SU-DHL-6 (cell line): ENCODE data around the gene DCAF5.

Source experiments
- H2AFZ ChIP-seq: fragments of 200-600 bp; sonication (generic); 2 replicates; pipeline ENCODE4 v1.6.1; 2014; ENCODE audit warnings: low read depth, mild to moderate bottlenecking, moderate library complexity, mixed read lengths, antibody characterized with exemption, low read length; ENCODE audit not compliant: severe bottlenecking
- H3F3A ChIP-seq: fragments of 200-600 bp; shearing (Covaris generic); 2 replicates; pipeline ENCODE4 v1.6.0; 2016; ENCODE audit warnings: antibody characterized with exemption, mild to moderate bottlenecking; ENCODE audit not compliant: insufficient read depth
- H3K27ac ChIP-seq: fragments of 200-600 bp; sonication (generic); 2 replicates; pipeline ENCODE4 v1.5.1; 2016; ENCODE audit warnings: low read depth, mild to moderate bottlenecking, low read length, moderate library complexity, mixed read lengths
- H3K27me3 ChIP-seq: fragments of 200-600 bp; sonication (generic), shearing (Covaris generic); 2 replicates; pipeline ENCODE4 v1.6.0; 2014; ENCODE audit warnings: mild to moderate bottlenecking, low read length
- H3K36me3 ChIP-seq: fragments of 200-600 bp; sonication (generic); 2 replicates; pipeline ENCODE4 v1.6.1; 2014; ENCODE audit warnings: mild to moderate bottlenecking, low read length, mixed read lengths
- H3K4me2 ChIP-seq: fragments of 300-600, 200-600 bp; shearing (Covaris generic), sonication (generic); 2 replicates; pipeline ENCODE4 v1.6.0; 2014; ENCODE audit warnings: low read length, low read depth, mild to moderate bottlenecking; ENCODE audit not compliant: poor library complexity, severe bottlenecking
- H3K4me3 ChIP-seq: fragments of 200-600 bp; sonication (generic); 2 replicates; pipeline ENCODE4 v1.5.1; 2014; ENCODE audit warnings: antibody characterized with exemption, low read length, mild to moderate bottlenecking, mixed read lengths; ENCODE audit not compliant: insufficient read depth, poor library complexity, severe bottlenecking
- H3K79me2 ChIP-seq: fragments of 200-600 bp; sonication (generic); 2 replicates; pipeline ENCODE4 v1.6.1; 2014; ENCODE audit warnings: mild to moderate bottlenecking, low read length, moderate library complexity; ENCODE audit not compliant: insufficient read depth
- H3K9ac ChIP-seq: fragments of 200-600 bp; sonication (generic); 2 replicates; pipeline ENCODE4 v1.7.0; 2014; ENCODE audit warnings: mild to moderate bottlenecking, low read length
- H3K9me2 ChIP-seq: fragments of 200-600 bp; sonication (generic); replicated peaks from 2 replicates; pipeline ENCODE4 v1.6.1; 2014; ENCODE audit warnings: low read length; ENCODE audit not compliant: insufficient read depth
- H3K9me3 ChIP-seq: fragments of 200-600 bp; sonication (generic); 2 replicates; pipeline ENCODE4 v1.6.1; 2014; ENCODE audit warnings: low read length, mixed read lengths; ENCODE audit not compliant: insufficient read depth
- H4K20me1 ChIP-seq: fragments of 200-600 bp; sonication (generic); 2 replicates; pipeline ENCODE4 v1.6.1; 2014; ENCODE audit warnings: low read depth, mild to moderate bottlenecking, antibody characterized with exemption, low read length, moderate library complexity, mixed read lengths
- EZH2phosphoT487 ChIP-seq: fragments of 200-600 bp; sonication (generic), shearing (Covaris generic); conservative IDR thresholded peaks from 2 replicates; pipeline ENCODE4 v1.6.1; 2018; ENCODE audit warnings: mild to moderate bottlenecking, antibody characterized with exemption, low read length, moderate library complexity, mixed read lengths
- TF ChIP-seq, protein P1 (sequence below): fragments of 200-600 bp; sonication (generic); IDR thresholded peaks from one replicate; pipeline ENCODE4 v1.5.1; 2017; ENCODE audit warnings: antibody characterized with exemption, mild to moderate bottlenecking, low read length, moderate library complexity; ENCODE audit not compliant: insufficient read depth, poor library complexity, severe bottlenecking

DCAF5 gene

DNA sequence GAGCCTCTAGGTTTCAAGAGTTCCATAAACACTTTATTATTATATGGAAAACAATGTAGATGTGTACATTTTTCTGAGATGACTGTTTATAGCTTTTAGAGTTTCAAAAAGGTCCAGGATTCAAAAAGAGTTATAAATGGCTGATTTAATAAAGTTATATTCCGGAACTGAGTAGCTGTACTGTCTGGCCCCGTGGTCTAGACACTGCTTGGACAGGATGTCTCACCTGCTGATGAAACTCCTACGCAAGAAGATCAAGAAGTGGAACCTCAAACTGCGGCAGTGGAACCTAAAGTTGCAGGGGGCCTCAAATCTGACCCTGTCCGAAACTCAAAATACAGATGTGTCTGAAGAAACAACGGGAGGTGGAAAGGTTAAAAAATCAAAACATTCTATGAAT lies 69.7 kb downstream of the DCAF5 start:
- Histone ChIP-seq H3K9me2 (no peaks in the 10 kb centered on the region), H3K36me3 (no peaks in the 10 kb centered on the region)

DNA sequence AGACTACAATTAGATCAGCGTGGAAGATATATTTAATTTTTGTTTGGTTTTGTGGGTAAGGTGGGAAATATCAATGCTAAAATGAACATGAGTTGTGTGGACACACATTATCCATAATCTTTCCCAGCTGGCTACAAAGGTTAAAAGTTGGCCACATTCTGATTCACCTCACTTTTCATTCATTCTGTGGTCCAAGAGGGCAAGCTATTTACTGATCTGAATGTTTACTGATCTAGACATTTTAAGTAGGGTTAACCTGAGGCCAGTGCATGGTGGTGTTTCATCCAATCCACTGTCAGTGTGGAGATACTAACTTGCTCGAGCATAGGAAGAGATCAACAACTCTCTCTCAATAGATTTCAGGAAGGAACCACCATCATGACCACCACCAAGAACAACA lies 71.6 kb downstream of the DCAF5 start:
- no peaks in the 10 kb centered on the region for H3K79me2 ChIP-seq
- H3K9ac ChIP-seq: no peak overlapping the region
- H3F3A ChIP-seq: no peaks in the 10 kb centered on the region
- no peaks in the 10 kb centered on the region for H3K9me3 ChIP-seq
- H3K4me3 ChIP-seq: no peak overlapping the region
- H3K27ac ChIP-seq: no peak overlapping the region
- no peaks in the 10 kb centered on the region for H3K36me3 ChIP-seq
- H2AFZ ChIP-seq: no peak overlapping the region
- H4K20me1 ChIP-seq: no peaks in the 10 kb centered on the region
- no peaks in the 10 kb centered on the region for H3K9me2 ChIP-seq
- no peak overlapping the region for H3K4me2 ChIP-seq
- TF ChIP-seq EZH2phosphoT487: no peak
- TF ChIP-seq, protein P1, sequence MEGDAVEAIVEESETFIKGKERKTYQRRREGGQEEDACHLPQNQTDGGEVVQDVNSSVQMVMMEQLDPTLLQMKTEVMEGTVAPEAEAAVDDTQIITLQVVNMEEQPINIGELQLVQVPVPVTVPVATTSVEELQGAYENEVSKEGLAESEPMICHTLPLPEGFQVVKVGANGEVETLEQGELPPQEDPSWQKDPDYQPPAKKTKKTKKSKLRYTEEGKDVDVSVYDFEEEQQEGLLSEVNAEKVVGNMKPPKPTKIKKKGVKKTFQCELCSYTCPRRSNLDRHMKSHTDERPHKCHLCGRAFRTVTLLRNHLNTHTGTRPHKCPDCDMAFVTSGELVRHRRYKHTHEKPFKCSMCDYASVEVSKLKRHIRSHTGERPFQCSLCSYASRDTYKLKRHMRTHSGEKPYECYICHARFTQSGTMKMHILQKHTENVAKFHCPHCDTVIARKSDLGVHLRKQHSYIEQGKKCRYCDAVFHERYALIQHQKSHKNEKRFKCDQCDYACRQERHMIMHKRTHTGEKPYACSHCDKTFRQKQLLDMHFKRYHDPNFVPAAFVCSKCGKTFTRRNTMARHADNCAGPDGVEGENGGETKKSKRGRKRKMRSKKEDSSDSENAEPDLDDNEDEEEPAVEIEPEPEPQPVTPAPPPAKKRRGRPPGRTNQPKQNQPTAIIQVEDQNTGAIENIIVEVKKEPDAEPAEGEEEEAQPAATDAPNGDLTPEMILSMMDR: no peak
- no peaks in the 10 kb centered on the region for H3K27me3 ChIP-seq

More for the DNA sequence above, 69.7 kb downstream of the DCAF5 start:
- no peaks in the 10 kb centered on the region for H3F3A ChIP-seq
- H3K27ac ChIP-seq: no peak overlapping the region
- no peaks in the 10 kb centered on the region for H3K79me2 ChIP-seq
- no peaks in the 10 kb centered on the region for H3K9me3 ChIP-seq
- no peaks in the 10 kb centered on the region for H3K27me3 ChIP-seq
- TF ChIP-seq, protein P1: no peak
- no peak for TF ChIP-seq EZH2phosphoT487
- H3K4me3 ChIP-seq: no peak overlapping the region
- no peak overlapping the region for H3K9ac ChIP-seq
- no peaks in the 10 kb centered on the region for H4K20me1 ChIP-seq
- no peak overlapping the region for H3K4me2 ChIP-seq
- no peak overlapping the region for H2AFZ ChIP-seq

DNA sequence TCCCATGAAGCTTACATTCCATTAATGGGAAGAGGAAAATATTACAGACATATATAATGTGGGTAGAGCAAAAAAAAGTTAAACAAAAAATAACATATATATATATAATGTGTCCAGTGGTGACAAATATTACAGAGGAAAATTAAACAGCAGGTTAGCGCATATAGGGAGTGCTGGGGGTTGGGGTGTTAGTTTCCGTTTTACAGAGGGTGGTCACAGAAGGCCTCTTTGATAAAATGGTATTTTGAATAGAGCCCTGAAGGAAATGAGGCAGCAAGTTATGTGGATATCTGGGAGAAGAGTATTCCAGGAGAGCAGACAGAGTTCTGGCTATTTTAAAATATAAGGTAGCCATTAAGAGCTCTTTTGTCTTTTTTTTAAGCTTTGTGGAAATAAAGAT lies 73.2 kb downstream of the DCAF5 start:
- no peak overlapping the region for H3K9ac ChIP-seq
- H2AFZ ChIP-seq: no peak overlapping the region
- no peak overlapping the region for H3K27ac ChIP-seq
- H3K9me3 ChIP-seq: no peaks in the 10 kb centered on the region
- H3K4me2 ChIP-seq: no peak overlapping the region
- H3K27me3 ChIP-seq: no peaks in the 10 kb centered on the region
- no peaks in the 10 kb centered on the region for H3K79me2 ChIP-seq
- no peak overlapping the region for H3K4me3 ChIP-seq
- no peaks in the 10 kb centered on the region for H3F3A ChIP-seq
- H3K36me3 ChIP-seq: no peaks in the 10 kb centered on the region
- no peaks in the 10 kb centered on the region for H3K9me2 ChIP-seq
- no peaks in the 10 kb centered on the region for H4K20me1 ChIP-seq
- TF ChIP-seq EZH2phosphoT487: no peak
- TF ChIP-seq, protein P1: no peak
